Adrenal gland (tissue), 5 donors: ENCODE data around the gene TSPAN33.

Experiments used
- POLR2A ChIP-seq, 2 donors: fragments of 450-650 bp; IDR thresholded peaks; one replicate each; pipeline ENCODE4 v1.6.1; 2017; ENCODE audit warnings: antibody characterized with exemption in 2 of 2, mild to moderate bottlenecking in 2 of 2, moderate library complexity in 1 of 2
- TF ChIP-seq, protein P1 (sequence below), 6 experiments: fragments of 450-650 bp in 4 of 6; fragments of 200-600 bp in 2 of 6; sonication (generic) in 1 of 6; IDR thresholded peaks; 1 replicate in 5 of 6; 2 replicates in 1 of 6; pipeline versions ENCODE4 v1.5.1 to v1.8.0; 2016 to 2021; ENCODE audit warnings: antibody characterized with exemption in 6 of 6, mild to moderate bottlenecking in 2 of 6, moderate library complexity in 1 of 6
- donor health status: DM: no; HTN: no; CAD: no.

- TF ChIP-seq, protein P1, sequence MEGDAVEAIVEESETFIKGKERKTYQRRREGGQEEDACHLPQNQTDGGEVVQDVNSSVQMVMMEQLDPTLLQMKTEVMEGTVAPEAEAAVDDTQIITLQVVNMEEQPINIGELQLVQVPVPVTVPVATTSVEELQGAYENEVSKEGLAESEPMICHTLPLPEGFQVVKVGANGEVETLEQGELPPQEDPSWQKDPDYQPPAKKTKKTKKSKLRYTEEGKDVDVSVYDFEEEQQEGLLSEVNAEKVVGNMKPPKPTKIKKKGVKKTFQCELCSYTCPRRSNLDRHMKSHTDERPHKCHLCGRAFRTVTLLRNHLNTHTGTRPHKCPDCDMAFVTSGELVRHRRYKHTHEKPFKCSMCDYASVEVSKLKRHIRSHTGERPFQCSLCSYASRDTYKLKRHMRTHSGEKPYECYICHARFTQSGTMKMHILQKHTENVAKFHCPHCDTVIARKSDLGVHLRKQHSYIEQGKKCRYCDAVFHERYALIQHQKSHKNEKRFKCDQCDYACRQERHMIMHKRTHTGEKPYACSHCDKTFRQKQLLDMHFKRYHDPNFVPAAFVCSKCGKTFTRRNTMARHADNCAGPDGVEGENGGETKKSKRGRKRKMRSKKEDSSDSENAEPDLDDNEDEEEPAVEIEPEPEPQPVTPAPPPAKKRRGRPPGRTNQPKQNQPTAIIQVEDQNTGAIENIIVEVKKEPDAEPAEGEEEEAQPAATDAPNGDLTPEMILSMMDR (IDR thresholded peaks at IDR 0.05) = no peak
- TF ChIP-seq POLR2A (IDR thresholded peaks at IDR 0.05) = no peak
Observed at GRCh38 chr7:129203050-129203741, 58.7 kb downstream of the TSPAN33 start.
